Type B pancreatic cell (in vitro differentiated cells): ENCODE measurements around the gene LDLRAD4. TPM values are rescaled to one million over a fixed set of nuclear protein-coding genes. Genes with fewer than 3 reads are reported as not detected.

Source experiments
- DNase-seq: peaks from one replicate; pipeline ENCODE4 v3.0.0; 2021; ENCODE audit warnings: mixed read lengths; ENCODE audit not compliant: unreplicated experiment; ENCODE audit errors: extremely low spot score
- H3K27ac Mint-ChIP-seq: 2 replicates; pipeline ENCODE4 v1.8.0; 2021; ENCODE audit warnings: mild to moderate bottlenecking, mixed read lengths
- H3K27me3 Mint-ChIP-seq: 2 replicates; pipeline ENCODE4 v1.8.0; 2021; ENCODE audit warnings: mixed read lengths
- H3K36me3 Mint-ChIP-seq: 2 replicates; pipeline ENCODE4 v1.8.0; 2021; ENCODE audit warnings: mixed read lengths
- H3K4me1 Mint-ChIP-seq: one replicate; pipeline ENCODE4 v1.8.0; 2021; ENCODE audit warnings: mixed read lengths; ENCODE audit not compliant: unreplicated experiment
- H3K4me3 Mint-ChIP-seq: 2 replicates; pipeline ENCODE4 v1.8.0; 2021; ENCODE audit warnings: mild to moderate bottlenecking, mixed read lengths
- H3K9me3 Mint-ChIP-seq: 2 replicates; pipeline ENCODE4 v1.8.0; 2021; ENCODE audit warnings: mixed read lengths
- CTCF ChIP-seq: fragments of 200-600 bp; sonication (generic); conservative IDR thresholded peaks from 2 replicates; pipeline ENCODE4 v1.5.0; 2021; ENCODE audit warnings: antibody characterized with exemption, mild to moderate bottlenecking
- total RNA-seq: library from RNA; stranded (reverse); gene quantifications from 2 replicates; pipeline ENCODE4 v1.2.1, GENCODE V29; 2021; ENCODE audit warnings: low replicate concordance

LDLRAD4 gene
- total RNA-seq, 1 donor from 2014 or later: 2.4 TPM

- no peak overlapping the region for H3K27ac Mint-ChIP-seq
- H3K4me1 Mint-ChIP-seq: no peaks in the 10 kb centered on the region
- H3K4me3 Mint-ChIP-seq: no peak overlapping the region
- H3K27me3 Mint-ChIP-seq: peaks cover 10% of the 10 kb centered on the region
- TF ChIP-seq CTCF: no peak
- H3K36me3 Mint-ChIP-seq: no peaks in the 10 kb centered on the region
- H3K9me3 Mint-ChIP-seq: no peaks in the 10 kb centered on the region
- DNase-seq: no peak
Measured at GRCh38 chr18:13528739-13529392, 310.3 kb downstream of the LDLRAD4 start.

GRCh38 chr18:13530033-13530878 is 311.7 kb downstream of the LDLRAD4 start:
- Mint-ChIP-seq H3K36me3 (no peaks in the 10 kb centered on the region), H3K4me1 (no peaks in the 10 kb centered on the region), H3K27ac (no peak overlapping the region), H3K4me3 (no peak overlapping the region), H3K27me3 (peaks cover 16% of the 10 kb centered on the region), H3K9me3 (no peaks in the 10 kb centered on the region)
- no peak for DNase-seq
- no peak for TF ChIP-seq CTCF

GRCh38 chr18:13530879-13531387 is 312.4 kb downstream of the LDLRAD4 start:
- no peaks in the 10 kb centered on the region for H3K9me3 Mint-ChIP-seq
- H3K4me1 Mint-ChIP-seq: no peaks in the 10 kb centered on the region
- H3K36me3 Mint-ChIP-seq: no peaks in the 10 kb centered on the region
- no peak overlapping the region for H3K27ac Mint-ChIP-seq
- DNase-seq: no peak
- peaks cover 16% of the 10 kb centered on the region for H3K27me3 Mint-ChIP-seq
- H3K4me3 Mint-ChIP-seq: no peak overlapping the region
- peak; percentile 60 for TF ChIP-seq CTCF

GRCh38 chr18:13531681-13532325 is 313.2 kb downstream of the LDLRAD4 start:
- H3K4me3 Mint-ChIP-seq: no peak overlapping the region
- no peaks in the 10 kb centered on the region for H3K36me3 Mint-ChIP-seq
- no peak overlapping the region for H3K27ac Mint-ChIP-seq
- DNase-seq: no peak
- no peak for TF ChIP-seq CTCF
- H3K9me3 Mint-ChIP-seq: no peaks in the 10 kb centered on the region
- H3K4me1 Mint-ChIP-seq: no peaks in the 10 kb centered on the region
- peaks cover 16% of the 10 kb centered on the region for H3K27me3 Mint-ChIP-seq

- H3K36me3 Mint-ChIP-seq: no peaks in the 10 kb centered on the region
- TF ChIP-seq CTCF: no peak
- no peak overlapping the region for H3K27ac Mint-ChIP-seq
- H3K27me3 Mint-ChIP-seq: peaks cover 16% of the 10 kb centered on the region
- no peak overlapping the region for H3K4me3 Mint-ChIP-seq
- H3K4me1 Mint-ChIP-seq: no peaks in the 10 kb centered on the region
- DNase-seq: no peak
- H3K9me3 Mint-ChIP-seq: no peaks in the 10 kb centered on the region
Measured at GRCh38 chr18:13532406-13533075, 314.0 kb downstream of the LDLRAD4 start.
